ENCODE data around the gene SWSAP1. TPM values are rescaled to one million over a fixed set of nuclear protein-coding genes. Genes with fewer than 3 reads are reported as not detected.

The SWSAP1 gene
- total RNA-seq, 2 experiments from 2014 or later, result 1.5 to 1.7 TPM

DNA sequence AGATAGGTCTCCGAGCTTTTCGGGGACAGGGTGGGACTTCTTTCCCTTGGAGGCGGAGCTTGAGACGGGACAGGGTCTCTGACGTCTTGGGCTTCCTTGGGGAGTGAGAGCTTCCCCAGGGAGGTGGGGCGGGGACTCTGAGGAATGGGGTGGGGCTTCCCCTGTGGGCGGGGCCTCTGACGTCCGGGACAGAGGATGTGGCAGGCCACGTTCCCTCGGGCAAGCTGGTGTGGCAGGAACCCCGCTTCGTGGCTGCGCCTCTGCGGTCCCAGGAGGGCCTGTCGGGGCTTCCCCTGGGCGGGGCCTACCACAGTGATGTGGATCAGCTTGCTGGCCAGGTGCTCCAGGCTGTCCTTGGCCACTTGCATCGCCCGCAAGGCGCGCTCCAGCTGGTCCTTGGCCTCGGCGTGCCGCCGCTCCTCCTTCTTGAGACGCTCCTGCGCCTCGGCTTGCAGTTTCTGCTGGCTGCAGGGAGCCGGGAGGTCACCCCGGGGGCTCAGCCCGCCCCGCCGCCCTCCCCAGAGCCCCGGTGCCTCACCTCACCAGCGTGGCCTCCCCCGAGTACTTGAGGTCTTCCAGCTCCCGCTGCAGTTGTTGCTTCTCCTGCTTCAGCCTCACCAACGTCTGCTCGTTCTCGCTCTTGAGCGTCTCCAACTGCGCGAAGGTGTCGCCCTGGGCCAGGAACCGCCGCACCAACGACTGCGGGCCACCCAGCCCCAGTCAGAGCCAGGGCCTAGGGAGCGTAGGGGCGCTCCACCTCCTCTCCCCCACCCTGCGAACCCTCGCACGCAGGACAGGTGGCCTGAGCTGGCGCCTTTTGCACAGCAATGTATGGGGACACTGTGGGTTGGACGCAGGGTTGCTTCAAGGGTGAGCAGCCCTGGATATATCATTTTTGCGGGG is 47.9 kb downstream of the SWSAP1 start:
- H3K27ac Mint-ChIP-seq, result no peak overlapping the region

GRCh38 chr19:11423164-11423790 is 48.8 kb downstream of the SWSAP1 start:
- peaks cover 39% of the 10 kb centered on the region for H3K4me1 Mint-ChIP-seq (ENCODE audit: low read depth)
- ChIA-PET CTCF (interaction anchor here (1.0 to 3.1 kb wide), 7 partner anchors 12 to 59 kb away, joined by 3 to 20 read pairs (median 5); partner anchors contain the start of genes EPOR, ODAD3 and PRKCSH), POLR2A (interaction anchor here (1.0 kb wide), 1 partner anchor 48 kb away, joined by 4 read pairs; no protein-coding TSS in a partner anchor)
- H3K27me3 Mint-ChIP-seq, result peaks cover 43% of the 10 kb centered on the region
- DNase-seq, result no peak
- intact Hi-C loops (cut with micrococcal nuclease), result no loop called here
- H3K9me3 Mint-ChIP-seq, result no peaks in the 10 kb centered on the region
- no peak overlapping the region for H3K27ac Mint-ChIP-seq
- peak overlapping the region; percentile 7 for H3K4me3 Mint-ChIP-seq
- no peaks in the 10 kb centered on the region for H3K36me3 Mint-ChIP-seq

More for the DNA sequence above, 47.9 kb downstream of the SWSAP1 start:
- no peaks in the 10 kb centered on the region for H3K36me3 Mint-ChIP-seq
- peak overlapping the region; percentile 62 for H3K4me3 Mint-ChIP-seq
- intact Hi-C loops (cut with micrococcal nuclease), result loop anchor here (1.0 kb wide), 1 partner anchor 13 kb away; the partner anchor contains the start of genes ODAD3 and PRKCSH
- peaks cover 46% of the 10 kb centered on the region for H3K27me3 Mint-ChIP-seq
- CTCF ChIA-PET, result interaction anchor here (1.0 to 3.1 kb wide), 7 partner anchors 8 to 60 kb away, joined by 3 to 20 read pairs (median 5); partner anchors contain the start of genes EPOR, ODAD3 and PRKCSH
- peak; percentile 87 for DNase-seq
- H3K4me1 Mint-ChIP-seq (ENCODE audit: low read depth), result peaks cover 39% of the 10 kb centered on the region
- H3K9me3 Mint-ChIP-seq, result no peaks in the 10 kb centered on the region
- POLR2A ChIA-PET, result interaction anchor here (1.0 kb wide), 1 partner anchor 47 kb away, joined by 4 read pairs; no protein-coding TSS in a partner anchor

GRCh38 chr19:11423791-11424181 is 49.3 kb downstream of the SWSAP1 start:
- Mint-ChIP-seq H3K27ac (no peak overlapping the region), H3K4me3 (no peak overlapping the region), H3K4me1 (ENCODE audit: low read depth) (peaks cover 38% of the 10 kb centered on the region), H3K36me3 (no peaks in the 10 kb centered on the region), H3K27me3 (peaks cover 39% of the 10 kb centered on the region), H3K9me3 (no peaks in the 10 kb centered on the region)
- POLR2A ChIA-PET, result no interaction called here
- CTCF ChIA-PET, result interaction anchor here (1.0 to 3.1 kb wide), 4 partner anchors 11 to 59 kb away, joined by 4 to 20 read pairs (median 7); partner anchors contain the start of genes ODAD3 and PRKCSH
- intact Hi-C loops (cut with micrococcal nuclease), result no loop called here
- DNase-seq, result no peak

Other genes with a start within 250 kb of the SWSAP1 start
- gene SPC24, start 218.9 kb upstream of the SWSAP1 start, total RNA-seq, result 10 to 100 TPM; 64.1 to 70.3 TPM
- 1 to 10 TPM; 2.0 to 2.5 TPM for gene KANK2, start 177.1 kb upstream of the SWSAP1 start, total RNA-seq
- not detected for gene ANGPTL8, start 135.0 kb upstream of the SWSAP1 start, total RNA-seq
- gene DOCK6, start 112.1 kb upstream of the SWSAP1 start, total RNA-seq, result 1 to 10 TPM; 5.8 to 5.9 TPM
- gene TSPAN16, start 78.5 kb upstream of the SWSAP1 start, total RNA-seq, result not detected
- 10 to 100 TPM; 12.5 to 14.4 TPM for gene RAB3D, start 35.0 kb upstream of the SWSAP1 start, total RNA-seq
- 10 to 100 TPM; 31.1 to 33.2 TPM for gene TMEM205, start 28.4 kb upstream of the SWSAP1 start, total RNA-seq
- 10 to 100 TPM; 16.0 to 18.0 TPM for gene CCDC159, start 28.1 kb upstream of the SWSAP1 start, total RNA-seq
- gene PLPPR2, start 19.2 kb upstream of the SWSAP1 start, total RNA-seq, result 1 to 10 TPM; 3.6 to 4.7 TPM
- gene EPOR, start 9.6 kb downstream of the SWSAP1 start, total RNA-seq, result 1 to 10 TPM; 8.6 to 9.0 TPM
- gene RGL3, start 44.6 kb downstream of the SWSAP1 start, total RNA-seq, result not detected
- under 1 TPM; 0.15 to 0.26 TPM for gene ODAD3, start 60.5 kb downstream of the SWSAP1 start, total RNA-seq
- 100 to 1,000 TPM; 260 to 264 TPM for gene PRKCSH, start 61.0 kb downstream of the SWSAP1 start, total RNA-seq
- gene ELAVL3, start 106.4 kb downstream of the SWSAP1 start, total RNA-seq, result not detected
- 10 to 100 TPM in 1 of 2 experiments, 1 to 10 TPM in 1; 8.4 to 10.3 TPM for gene ZNF653, start 131.2 kb downstream of the SWSAP1 start, total RNA-seq
- gene ECSIT, start 154.5 kb downstream of the SWSAP1 start, total RNA-seq, result 10 to 100 TPM; 34.9 to 36.6 TPM
- gene CNN1, start 164.2 kb downstream of the SWSAP1 start, total RNA-seq, result not detected
- 10 to 100 TPM; 48.5 to 49.1 TPM for gene ELOF1, start 184.6 kb downstream of the SWSAP1 start, total RNA-seq
- gene ACP5, start 203.0 kb downstream of the SWSAP1 start, total RNA-seq, result 10 to 100 TPM; 10.2 to 12.3 TPM
- 1 to 10 TPM; 6.6 to 7.0 TPM for gene ZNF627, start 222.8 kb downstream of the SWSAP1 start, total RNA-seq

Data from activated CD4-positive, alpha-beta memory T cell treated with anti-CD3 and anti-CD28 coated beads for 36 hours (primary cell).